ENCODE measurements around the gene MIOS. TPM values are rescaled to one million over a fixed set of nuclear protein-coding genes. Genes with fewer than 3 reads are reported as not detected.

The MIOS gene
- total and polyA plus RNA-seq, 2 of the 8 experiments (the other 6 are each of a cell fraction or from before 2014, with no cell fraction given): 15.5 to 50.7 TPM

DNA sequence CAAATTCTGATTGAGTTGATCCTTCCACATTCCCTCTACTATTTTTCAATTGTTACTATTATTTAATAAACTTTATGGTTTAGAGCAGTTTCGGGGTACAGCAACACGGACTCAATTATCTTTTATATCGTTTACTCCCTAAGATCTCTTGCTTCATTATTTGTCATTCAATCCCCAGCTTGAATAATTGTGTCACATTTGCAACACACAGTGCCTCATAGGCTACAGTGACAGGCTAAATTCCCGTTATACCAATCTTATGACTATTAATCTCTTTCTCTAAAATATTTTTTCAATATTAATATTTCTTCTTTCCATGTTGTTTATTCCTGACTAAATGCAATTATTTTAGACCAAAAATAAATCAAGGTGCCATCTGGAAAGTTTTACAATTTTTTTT lies 27.0 kb upstream of the MIOS start:
- no peaks in the 10 kb centered on the region for H3K36me3 ChIP-seq (ENCODE audit: control insufficient read depth in 2 of 4, insufficient read depth in 4 of 4, low read length in 3 of 4)
- H3K14ac ChIP-seq (ENCODE audit: insufficient read length): no peak overlapping the region
- no peaks in the 10 kb centered on the region for H3K4me1 ChIP-seq (replicated peaks in 1 of 4; ENCODE audit: control insufficient read depth in 3 of 4, insufficient read depth in 4 of 4, low read length in 3 of 4)
- WGBS, 2 experiments (ENCODE audit: extremely low coverage in 1 of 2, insufficient coverage in 1 of 2, insufficient read length in 1 of 2, insufficient replicate concordance in 2 of 2, low coverage in 1 of 2, low lambda C conversion rate in 2 of 2, missing lambda C conversion rate in 1 of 2): 89 to 100% methylated on average over 1 to 4 of the region's 4 CpGs
- no peak for DNase-seq (ENCODE audit: low read depth in 1 of 2, low spot score in 2 of 2)
- no peak overlapping the region for H3K4me3 ChIP-seq (ENCODE audit: extremely low read depth in 1 of 4, insufficient read depth in 2 of 4, low read depth in 3 of 4, low read length in 4 of 4)
- H3K23ac ChIP-seq (ENCODE audit: insufficient read length): no peak overlapping the region
- H2AK5ac ChIP-seq (ENCODE audit: low read depth, low read length): no peak overlapping the region
- no peak overlapping the region for H3K18ac ChIP-seq (ENCODE audit: extremely low read depth, low read length)
- no peak overlapping the region for H2BK15ac ChIP-seq (ENCODE audit: low read length)
- no peak overlapping the region for H3K4ac ChIP-seq (replicated peaks; ENCODE audit: insufficient read length, low read depth, low read length)
- no peak overlapping the region for H3K56ac ChIP-seq (replicated peaks; ENCODE audit: insufficient read length, low read depth, low read length)
- H4K20me1 ChIP-seq (replicated peaks in 1 of 2; ENCODE audit: control insufficient read depth in 1 of 2, insufficient read depth in 2 of 2, low read length in 2 of 2): no peaks in the 10 kb centered on the region
- no peaks in the 10 kb centered on the region for H3K9me3 ChIP-seq (ENCODE audit: insufficient read depth in 2 of 2, low read depth in 1 of 2, low read length in 1 of 2)
- no peak overlapping the region for H2AFZ ChIP-seq (ENCODE audit: low read length)
- H3K27ac ChIP-seq (ENCODE audit: low read depth, low read length): no peak overlapping the region
- no peak for FAIRE-seq
- no peak overlapping the region for H4K5ac ChIP-seq (ENCODE audit: insufficient read length, low read depth, low read length)
- H3K27me3 ChIP-seq (replicated peaks in 1 of 4; ENCODE audit: control insufficient read depth in 3 of 4, extremely low read depth in 1 of 4, insufficient read depth in 3 of 4, low read length in 3 of 4): no peaks in the 10 kb centered on the region
- H3K79me1 ChIP-seq (ENCODE audit: low read depth, low read length): no peaks in the 10 kb centered on the region
- POLR2A ChIA-PET (ENCODE audit: partially characterized antibody): no interaction called here
- H3K79me2 ChIP-seq (ENCODE audit: control insufficient read depth in 1 of 2, insufficient read depth in 2 of 2, low read length in 2 of 2): no peaks in the 10 kb centered on the region
- no peak overlapping the region for H2BK20ac ChIP-seq (ENCODE audit: low read length)
- H2BK5ac ChIP-seq (ENCODE audit: low read depth, low read length): no peak overlapping the region
- CTCF ChIA-PET (ENCODE audit: partially characterized antibody): interaction anchor here (0.6 to 1.6 kb wide), 4 partner anchors 11 to 113 kb away, joined by 3 to 4 read pairs (median 3); no protein-coding TSS in a partner anchor
- no peak overlapping the region for H3K4me2 ChIP-seq (ENCODE audit: insufficient read depth in 1 of 2, low read depth in 2 of 2, low read length in 2 of 2)
- H4K8ac ChIP-seq (ENCODE audit: extremely low read depth, insufficient read depth, low read length): no peak overlapping the region
- H2BK120ac ChIP-seq (replicated peaks; ENCODE audit: low read depth, low read length): no peak overlapping the region
- no peaks in the 10 kb centered on the region for H3K23me2 ChIP-seq (ENCODE audit: low read depth, low read length)
- H2BK12ac ChIP-seq (ENCODE audit: low read depth, low read length): no peak overlapping the region
- H4K91ac ChIP-seq (replicated peaks; ENCODE audit: insufficient read length, low read length): no peak overlapping the region
- no peak overlapping the region for H3K9ac ChIP-seq (replicated peaks in 1 of 4; ENCODE audit: extremely low read depth in 1 of 4, low read depth in 3 of 4, low read length in 3 of 4)
- no peak for TF ChIP-seq EGR1 (IDR thresholded peaks at IDR 0.05; ENCODE audit: borderline replicate concordance, low read depth, low read length)
- TF ChIP-seq TCF12 (IDR thresholded peaks at IDR 0.05; ENCODE audit: low read depth, low read length): no peak
- no peak for TF ChIP-seq TAF7 (optimal IDR thresholded peaks at IDR 0.05; ENCODE audit: borderline replicate concordance, low read depth, low read length)
- TF ChIP-seq JUND (IDR thresholded peaks at IDR 0.05; ENCODE audit: low read length): no peak

Measured in H1 (cell line).